ENCODE data around the gene CYP4F11. TPM values are rescaled to one million over a fixed set of nuclear protein-coding genes. Genes with fewer than 3 reads are reported as not detected.

CYP4F11 gene
- total and polyA plus RNA-seq, 2 of the 13 experiments (the other 11 are each of a cell fraction or from before 2014, with no cell fraction given) = 7.8 to 8.4 TPM

- TF ChIP-seq SOX6 (IDR thresholded peaks at IDR 0.05) (no peak), SOX6 (CRISPR knock-in tag; IDR thresholded peaks at IDR 0.05) (no peak), RAD51 (IDR thresholded peaks at IDR 0.05; ENCODE audit: borderline replicate concordance) (peak; percentile 54; the same call in 1 of the 2 replicates), NFYC (CRISPR knock-in tag; IDR thresholded peaks at IDR 0.05) (no peak), MAX (IDR thresholded peaks at IDR 0.05) (peak; percentile 60), EEA1 (CRISPR knock-in tag; IDR thresholded peaks at IDR 0.05; ENCODE audit: borderline replicate concordance) (no peak), PHB2 (IDR thresholded peaks at IDR 0.05; ENCODE audit: partially characterized antibody) (no peak), GRHL1 (CRISPR knock-in tag; conservative IDR thresholded peaks at IDR 0.05) (no peak), RFX1 (IDR thresholded peaks at IDR 0.05) (no peak), CENPT (CRISPR knock-in tag; IDR thresholded peaks at IDR 0.05; ENCODE audit: low read depth) (no peak), CREM (IDR thresholded peaks at IDR 0.05) (no peak), CREM (CRISPR knock-in tag; IDR thresholded peaks at IDR 0.05) (no peak), HNRNPK (IDR thresholded peaks at IDR 0.05; ENCODE audit: low read depth, low read length, poor library complexity, severe bottlenecking) (no peak), SPEN (CRISPR knock-in tag; IDR thresholded peaks at IDR 0.05; ENCODE audit: low read depth) (no peak), ZNF629 (CRISPR knock-in tag; conservative IDR thresholded peaks at IDR 0.05) (no peak), ZNF124 (CRISPR knock-in tag; IDR thresholded peaks at IDR 0.05) (no peak), ZNF557 (CRISPR knock-in tag; IDR thresholded peaks at IDR 0.05) (no peak), ZNF510 (CRISPR knock-in tag; IDR thresholded peaks at IDR 0.05; ENCODE audit: low read depth) (no peak), ZFP36L2 (CRISPR knock-in tag; IDR thresholded peaks at IDR 0.05) (no peak), HCFC1 (IDR thresholded peaks at IDR 0.05; ENCODE audit: low read depth, low read length) (no peak), POGZ (CRISPR knock-in tag; IDR thresholded peaks at IDR 0.05) (no peak), FLYWCH1 (CRISPR knock-in tag; IDR thresholded peaks at IDR 0.05) (no peak), ZNF430 (CRISPR knock-in tag; IDR thresholded peaks at IDR 0.05) (no peak), HBP1 (CRISPR knock-in tag; IDR thresholded peaks at IDR 0.05; ENCODE audit: low read depth) (no peak), ZFX (CRISPR knock-in tag; IDR thresholded peaks at IDR 0.05; ENCODE audit: low read depth) (no peak)
- TF ChIP-seq, protein P1, sequence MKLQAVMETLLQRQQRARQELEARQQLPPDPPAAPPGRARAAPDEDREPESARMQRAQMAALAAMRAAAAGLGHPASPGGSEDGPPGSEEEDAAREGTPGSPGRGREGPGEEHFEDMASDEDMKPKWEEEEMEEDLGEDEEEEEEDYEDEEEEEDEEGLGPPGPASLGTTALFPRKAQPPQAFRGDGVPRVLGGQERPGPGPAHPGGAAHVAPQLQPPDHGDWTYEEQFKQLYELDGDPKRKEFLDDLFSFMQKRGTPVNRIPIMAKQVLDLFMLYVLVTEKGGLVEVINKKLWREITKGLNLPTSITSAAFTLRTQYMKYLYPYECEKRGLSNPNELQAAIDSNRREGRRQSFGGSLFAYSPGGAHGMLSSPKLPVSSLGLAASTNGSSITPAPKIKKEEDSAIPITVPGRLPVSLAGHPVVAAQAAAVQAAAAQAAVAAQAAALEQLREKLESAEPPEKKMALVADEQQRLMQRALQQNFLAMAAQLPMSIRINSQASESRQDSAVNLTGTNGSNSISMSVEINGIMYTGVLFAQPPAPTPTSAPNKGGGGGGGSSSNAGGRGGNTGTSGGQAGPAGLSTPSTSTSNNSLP (IDR thresholded peaks at IDR 0.05; ENCODE audit: low read depth, low read length) = no peak
- TF ChIP-seq, protein P2, sequence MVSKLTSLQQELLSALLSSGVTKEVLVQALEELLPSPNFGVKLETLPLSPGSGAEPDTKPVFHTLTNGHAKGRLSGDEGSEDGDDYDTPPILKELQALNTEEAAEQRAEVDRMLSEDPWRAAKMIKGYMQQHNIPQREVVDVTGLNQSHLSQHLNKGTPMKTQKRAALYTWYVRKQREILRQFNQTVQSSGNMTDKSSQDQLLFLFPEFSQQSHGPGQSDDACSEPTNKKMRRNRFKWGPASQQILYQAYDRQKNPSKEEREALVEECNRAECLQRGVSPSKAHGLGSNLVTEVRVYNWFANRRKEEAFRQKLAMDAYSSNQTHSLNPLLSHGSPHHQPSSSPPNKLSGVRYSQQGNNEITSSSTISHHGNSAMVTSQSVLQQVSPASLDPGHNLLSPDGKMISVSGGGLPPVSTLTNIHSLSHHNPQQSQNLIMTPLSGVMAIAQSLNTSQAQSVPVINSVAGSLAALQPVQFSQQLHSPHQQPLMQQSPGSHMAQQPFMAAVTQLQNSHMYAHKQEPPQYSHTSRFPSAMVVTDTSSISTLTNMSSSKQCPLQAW (CRISPR knock-in tag; IDR thresholded peaks at IDR 0.05) = no peak
Observed at GRCh38 chr19:15893477-15893876, 40.9 kb downstream of the CYP4F11 start (continued).

Measured in HepG2 (cell line).